IMR-90 (cell line): ENCODE data around the gene SGMS1.

Experiments used
- CEBPB ChIP-seq: IDR thresholded peaks from 2 replicates; pipeline ENCODE4 v1.6.1; 2012; ENCODE audit warnings: low read depth, low read length, improper control_type of control experiment
- CHD1 ChIP-seq: IDR thresholded peaks from 2 replicates; pipeline ENCODE4 v1.6.1; 2012; ENCODE audit warnings: low read depth, low read length, improper control_type of control experiment
- ELK1 ChIP-seq: fragments of 150-350 bp; IDR thresholded peaks from 2 replicates; pipeline ENCODE4 v1.6.1; 2016; ENCODE audit warnings: low read depth, mild to moderate bottlenecking, low read length, moderate library complexity, borderline replicate concordance
- MAFK ChIP-seq: IDR thresholded peaks from 2 replicates; pipeline ENCODE4 v1.6.1; 2012; ENCODE audit warnings: low read depth, low read length, improper control_type of control experiment
- MAZ ChIP-seq: IDR thresholded peaks from 2 replicates; pipeline ENCODE4 v1.6.1; 2012; ENCODE audit warnings: low read depth, mild to moderate bottlenecking, low read length, improper control_type of control experiment, moderate library complexity, borderline replicate concordance
- MXI1 ChIP-seq: IDR thresholded peaks from 2 replicates; pipeline ENCODE4 v1.6.1; 2012; ENCODE audit warnings: low read depth, mild to moderate bottlenecking, low read length, moderate library complexity, borderline replicate concordance
- NFE2L2 ChIP-seq: fragments of 150-350 bp; IDR thresholded peaks from 2 replicates; pipeline ENCODE4 v1.6.1; 2016; ENCODE audit warnings: low read depth, mild to moderate bottlenecking, low read length
- POLR2A ChIP-seq: IDR thresholded peaks from 2 replicates; pipeline ENCODE4 v1.6.1; 2012; ENCODE audit warnings: mild to moderate bottlenecking, low read depth, low read length
- RCOR1 ChIP-seq: IDR thresholded peaks from 2 replicates; pipeline ENCODE4 v1.6.1; 2012; ENCODE audit warnings: mild to moderate bottlenecking, low read length, improper control_type of control experiment; ENCODE audit not compliant: insufficient replicate concordance
- SMC3 ChIP-seq: fragments of 150-350 bp; IDR thresholded peaks from 2 replicates; pipeline ENCODE4 v1.6.1; 2016; ENCODE audit warnings: low read depth, mild to moderate bottlenecking, antibody characterized with exemption, low read length, moderate library complexity
- TF ChIP-seq, protein P1 (sequence below): conservative IDR thresholded peaks from 2 replicates; pipeline ENCODE4 v1.5.1; 2012; ENCODE audit warnings: mild to moderate bottlenecking, low read depth, low read length, improper control_type of control experiment
- TF ChIP-seq, protein P2 (sequence below): fragments of 150-350 bp; IDR thresholded peaks from 2 replicates; pipeline ENCODE4 v1.6.1; 2017; ENCODE audit warnings: mild to moderate bottlenecking, antibody characterized with exemption, low read length, low read depth

DNA sequence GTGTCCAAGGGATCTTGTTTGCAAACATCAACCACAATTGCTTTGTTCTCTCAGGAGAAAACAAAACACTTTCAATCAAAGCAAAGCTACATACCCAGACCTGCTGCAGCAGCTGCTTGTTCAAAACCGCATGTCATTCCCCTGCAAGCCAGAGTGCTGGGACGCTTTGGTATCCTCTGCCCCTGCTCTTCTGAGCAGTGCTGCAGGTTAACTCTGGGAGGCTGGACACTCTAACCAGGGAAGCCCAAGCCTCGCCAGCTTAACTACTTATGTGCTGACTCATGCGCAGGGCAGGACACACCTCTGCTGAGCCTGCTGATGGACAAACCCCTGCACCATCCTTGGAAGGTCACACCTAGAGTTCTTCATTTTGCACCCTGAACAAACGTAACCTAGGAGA, 344.3 kb downstream of the SGMS1 start:
- TF ChIP-seq CEBPB (no peak), POLR2A (no peak), MAZ (no peak), SMC3 (no peak), CHD1 (no peak), NFE2L2 (no peak), RCOR1 (no peak), MXI1 (no peak), ELK1 (no peak), MAFK (no peak)
- TF ChIP-seq, protein P1, sequence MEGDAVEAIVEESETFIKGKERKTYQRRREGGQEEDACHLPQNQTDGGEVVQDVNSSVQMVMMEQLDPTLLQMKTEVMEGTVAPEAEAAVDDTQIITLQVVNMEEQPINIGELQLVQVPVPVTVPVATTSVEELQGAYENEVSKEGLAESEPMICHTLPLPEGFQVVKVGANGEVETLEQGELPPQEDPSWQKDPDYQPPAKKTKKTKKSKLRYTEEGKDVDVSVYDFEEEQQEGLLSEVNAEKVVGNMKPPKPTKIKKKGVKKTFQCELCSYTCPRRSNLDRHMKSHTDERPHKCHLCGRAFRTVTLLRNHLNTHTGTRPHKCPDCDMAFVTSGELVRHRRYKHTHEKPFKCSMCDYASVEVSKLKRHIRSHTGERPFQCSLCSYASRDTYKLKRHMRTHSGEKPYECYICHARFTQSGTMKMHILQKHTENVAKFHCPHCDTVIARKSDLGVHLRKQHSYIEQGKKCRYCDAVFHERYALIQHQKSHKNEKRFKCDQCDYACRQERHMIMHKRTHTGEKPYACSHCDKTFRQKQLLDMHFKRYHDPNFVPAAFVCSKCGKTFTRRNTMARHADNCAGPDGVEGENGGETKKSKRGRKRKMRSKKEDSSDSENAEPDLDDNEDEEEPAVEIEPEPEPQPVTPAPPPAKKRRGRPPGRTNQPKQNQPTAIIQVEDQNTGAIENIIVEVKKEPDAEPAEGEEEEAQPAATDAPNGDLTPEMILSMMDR, result no peak
- TF ChIP-seq, protein P2, sequence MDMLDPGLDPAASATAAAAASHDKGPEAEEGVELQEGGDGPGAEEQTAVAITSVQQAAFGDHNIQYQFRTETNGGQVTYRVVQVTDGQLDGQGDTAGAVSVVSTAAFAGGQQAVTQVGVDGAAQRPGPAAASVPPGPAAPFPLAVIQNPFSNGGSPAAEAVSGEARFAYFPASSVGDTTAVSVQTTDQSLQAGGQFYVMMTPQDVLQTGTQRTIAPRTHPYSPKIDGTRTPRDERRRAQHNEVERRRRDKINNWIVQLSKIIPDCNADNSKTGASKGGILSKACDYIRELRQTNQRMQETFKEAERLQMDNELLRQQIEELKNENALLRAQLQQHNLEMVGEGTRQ, result no peak
